Measurements from ENCODE around the gene CNN3. TPM values are rescaled to one million over a fixed set of nuclear protein-coding genes. Genes with fewer than 3 reads are reported as not detected.

Gene CNN3
- total and polyA plus RNA-seq, 2 experiments from 2014 or later: 101 to 135 TPM

DNA sequence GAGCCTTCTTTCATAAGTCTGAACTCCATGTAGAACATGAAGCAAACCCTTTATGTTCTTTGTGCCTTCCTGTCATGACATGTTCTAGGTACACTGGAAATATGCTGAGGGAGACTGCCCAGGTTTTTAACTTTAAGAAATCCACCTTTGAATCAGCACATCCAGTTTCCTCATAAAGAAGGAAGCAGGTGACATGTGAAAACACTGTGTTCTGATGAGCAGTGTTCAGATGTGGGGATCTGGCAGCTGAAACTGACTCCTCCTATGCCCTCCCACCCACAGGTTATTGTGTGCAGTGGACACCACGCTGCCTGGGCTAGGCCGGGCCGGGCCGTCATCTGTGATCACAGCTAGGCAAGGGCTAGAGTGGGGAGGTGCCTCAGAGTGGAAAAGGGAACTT, 51.1 kb downstream of the CNN3 start:
- H3K27ac ChIP-seq: no peak overlapping the region
- no peaks in the 10 kb centered on the region for H3K9me3 ChIP-seq (ENCODE audit: low read depth)
- TF ChIP-seq CTCF (IDR thresholded peaks at IDR 0.05; ENCODE audit: low read depth, low read length): no peak
- H3K36me3 ChIP-seq: no peaks in the 10 kb centered on the region
- no peaks in the 10 kb centered on the region for H3K4me1 ChIP-seq (ENCODE audit: low read depth)
- H3K4me3 ChIP-seq: no peak overlapping the region
- no peak for DNase-seq (ENCODE audit: low read depth in 1 of 2, low spot score in 1 of 2)
- no peaks in the 10 kb centered on the region for H3K27me3 ChIP-seq

DNA sequence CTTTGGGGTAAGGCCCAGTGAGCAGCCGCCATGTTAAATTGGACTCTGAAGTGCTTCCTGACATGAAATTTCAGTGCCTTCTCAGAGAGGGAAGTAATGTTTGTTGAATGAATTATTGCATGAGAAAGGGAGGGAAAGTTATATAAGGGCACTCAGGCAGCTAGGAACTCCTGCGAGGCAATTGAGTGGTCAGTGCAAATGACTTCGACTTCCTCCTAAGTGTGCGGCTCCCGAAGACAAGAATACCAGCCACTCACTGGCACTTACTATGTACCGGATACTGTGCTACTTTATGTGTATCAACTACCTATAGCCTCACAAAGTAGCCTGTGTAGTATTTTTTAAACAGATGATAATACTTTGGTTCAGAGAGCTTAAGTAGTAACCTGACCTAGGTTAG, 52.5 kb downstream of the CNN3 start:
- no peak overlapping the region for H3K27ac ChIP-seq
- TF ChIP-seq CTCF (IDR thresholded peaks at IDR 0.05; ENCODE audit: low read depth, low read length): no peak

GRCh38 chr1:94873520-94874351, 53.2 kb downstream of the CNN3 start:
- H3K9me3 ChIP-seq (ENCODE audit: low read depth): no peaks in the 10 kb centered on the region
- H3K4me1 ChIP-seq (ENCODE audit: low read depth): no peaks in the 10 kb centered on the region
- H3K4me3 ChIP-seq: no peak overlapping the region
- no peaks in the 10 kb centered on the region for H3K27me3 ChIP-seq
- peak in 1 of 2 donors; percentile 40 for DNase-seq (ENCODE audit: low read depth in 1 of 2, low spot score in 1 of 2)
- no peak overlapping the region for H3K27ac ChIP-seq
- no peaks in the 10 kb centered on the region for H3K36me3 ChIP-seq
- TF ChIP-seq CTCF (IDR thresholded peaks at IDR 0.05; ENCODE audit: low read depth, low read length): no peak

More for the DNA sequence above, 52.5 kb downstream of the CNN3 start:
- H3K36me3 ChIP-seq: no peaks in the 10 kb centered on the region
- H3K4me1 ChIP-seq (ENCODE audit: low read depth): no peaks in the 10 kb centered on the region
- no peaks in the 10 kb centered on the region for H3K9me3 ChIP-seq (ENCODE audit: low read depth)
- H3K4me3 ChIP-seq: no peak overlapping the region
- H3K27me3 ChIP-seq: no peaks in the 10 kb centered on the region
- no peak for DNase-seq (ENCODE audit: low read depth in 1 of 2, low spot score in 1 of 2)

GRCh38 chr1:94872771-94873495, 54.0 kb downstream of the CNN3 start:
- no peak for DNase-seq (ENCODE audit: low read depth in 1 of 2, low spot score in 1 of 2)
- Histone ChIP-seq H3K4me3 (no peak overlapping the region), H3K36me3 (no peaks in the 10 kb centered on the region), H3K27ac (no peak overlapping the region), H3K9me3 (ENCODE audit: low read depth) (no peaks in the 10 kb centered on the region), H3K27me3 (no peaks in the 10 kb centered on the region), H3K4me1 (ENCODE audit: low read depth) (no peaks in the 10 kb centered on the region)
- no peak for TF ChIP-seq CTCF (IDR thresholded peaks at IDR 0.05; ENCODE audit: low read depth, low read length)

GRCh38 chr1:94871031-94871430, 55.9 kb downstream of the CNN3 start:
- TF ChIP-seq CTCF (IDR thresholded peaks at IDR 0.05; ENCODE audit: low read depth, low read length): no peak
- no peaks in the 10 kb centered on the region for H3K9me3 ChIP-seq (ENCODE audit: low read depth)
- H3K36me3 ChIP-seq: no peaks in the 10 kb centered on the region
- no peak for DNase-seq (ENCODE audit: low read depth in 1 of 2, low spot score in 1 of 2)
- H3K27ac ChIP-seq: no peak overlapping the region
- H3K4me1 ChIP-seq (ENCODE audit: low read depth): peaks cover 12% of the 10 kb centered on the region
- no peaks in the 10 kb centered on the region for H3K27me3 ChIP-seq
- H3K4me3 ChIP-seq: no peak overlapping the region
